Mammary epithelial cell (primary cell): ENCODE data around the gene MLLT10.

ENCODE experiments used
- EZH2 ChIP-seq: IDR thresholded peaks from 2 replicates; pipeline ENCODE4 v1.6.1; 2012; ENCODE audit warnings: low read length, inconsistent platforms, borderline replicate concordance
- TF ChIP-seq, protein P1 (sequence below), 2 donors: IDR thresholded peaks in 1 of 2; conservative IDR thresholded peaks in 1 of 2; 2 replicates each; pipeline ENCODE4 v1.5.1; 2011 to 2012; ENCODE audit warnings: inconsistent platforms in 2 of 2, low read length in 2 of 2, mild to moderate bottlenecking in 2 of 2, control low read depth in 1 of 2, low read depth in 1 of 2; ENCODE audit not compliant: insufficient read depth in 1 of 2; ENCODE audit errors: extremely low read depth in 1 of 2

DNA sequence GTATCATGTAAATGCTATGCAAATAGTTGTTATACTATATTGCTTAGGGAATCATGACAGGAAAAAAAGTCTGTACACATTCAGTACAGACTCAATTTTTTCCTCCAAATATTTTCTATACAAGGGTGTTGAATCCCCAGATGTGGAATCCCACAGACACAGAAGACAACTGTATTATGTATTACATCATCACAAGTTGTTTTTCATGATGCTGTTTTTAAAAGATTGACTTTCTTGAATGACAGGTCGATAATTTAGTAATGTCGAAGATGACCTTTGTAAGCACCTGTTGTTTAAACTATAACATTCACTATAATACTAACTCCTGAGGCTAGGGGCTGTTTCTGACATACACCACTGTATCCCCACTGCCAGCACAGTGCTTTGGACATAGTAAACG is 143.5 kb downstream of the MLLT10 start:
- TF ChIP-seq, protein P1, sequence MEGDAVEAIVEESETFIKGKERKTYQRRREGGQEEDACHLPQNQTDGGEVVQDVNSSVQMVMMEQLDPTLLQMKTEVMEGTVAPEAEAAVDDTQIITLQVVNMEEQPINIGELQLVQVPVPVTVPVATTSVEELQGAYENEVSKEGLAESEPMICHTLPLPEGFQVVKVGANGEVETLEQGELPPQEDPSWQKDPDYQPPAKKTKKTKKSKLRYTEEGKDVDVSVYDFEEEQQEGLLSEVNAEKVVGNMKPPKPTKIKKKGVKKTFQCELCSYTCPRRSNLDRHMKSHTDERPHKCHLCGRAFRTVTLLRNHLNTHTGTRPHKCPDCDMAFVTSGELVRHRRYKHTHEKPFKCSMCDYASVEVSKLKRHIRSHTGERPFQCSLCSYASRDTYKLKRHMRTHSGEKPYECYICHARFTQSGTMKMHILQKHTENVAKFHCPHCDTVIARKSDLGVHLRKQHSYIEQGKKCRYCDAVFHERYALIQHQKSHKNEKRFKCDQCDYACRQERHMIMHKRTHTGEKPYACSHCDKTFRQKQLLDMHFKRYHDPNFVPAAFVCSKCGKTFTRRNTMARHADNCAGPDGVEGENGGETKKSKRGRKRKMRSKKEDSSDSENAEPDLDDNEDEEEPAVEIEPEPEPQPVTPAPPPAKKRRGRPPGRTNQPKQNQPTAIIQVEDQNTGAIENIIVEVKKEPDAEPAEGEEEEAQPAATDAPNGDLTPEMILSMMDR (conservative IDR thresholded peaks at IDR 0.05 in 1 of 2, IDR thresholded peaks at IDR 0.05 in 1 of 2; ENCODE audit: extremely low read depth in 1 of 2, insufficient read depth in 1 of 2, low read depth in 1 of 2, low read length in 2 of 2), result no peak
- TF ChIP-seq EZH2, result no peak
